GM19372 (cell line): ENCODE results near the gene TTC12.

Experiments used
- ATAC-seq: cut with Tn5 transposase; IDR thresholded peaks from one replicate; pipeline ENCODE4 v1.9.1; 2021; ENCODE audit warnings: mild to moderate bottlenecking, low read depth, moderate library complexity; ENCODE audit not compliant: unreplicated experiment

TTC12 gene

GRCh38 chr11:113398669-113399430 is 84.5 kb downstream of the TTC12 start:
- no peak for ATAC-seq

GRCh38 chr11:113400631-113401230 is 86.3 kb downstream of the TTC12 start:
- ATAC-seq, result no peak

GRCh38 chr11:113401718-113402117 is 87.3 kb downstream of the TTC12 start:
- no peak for ATAC-seq

DNA sequence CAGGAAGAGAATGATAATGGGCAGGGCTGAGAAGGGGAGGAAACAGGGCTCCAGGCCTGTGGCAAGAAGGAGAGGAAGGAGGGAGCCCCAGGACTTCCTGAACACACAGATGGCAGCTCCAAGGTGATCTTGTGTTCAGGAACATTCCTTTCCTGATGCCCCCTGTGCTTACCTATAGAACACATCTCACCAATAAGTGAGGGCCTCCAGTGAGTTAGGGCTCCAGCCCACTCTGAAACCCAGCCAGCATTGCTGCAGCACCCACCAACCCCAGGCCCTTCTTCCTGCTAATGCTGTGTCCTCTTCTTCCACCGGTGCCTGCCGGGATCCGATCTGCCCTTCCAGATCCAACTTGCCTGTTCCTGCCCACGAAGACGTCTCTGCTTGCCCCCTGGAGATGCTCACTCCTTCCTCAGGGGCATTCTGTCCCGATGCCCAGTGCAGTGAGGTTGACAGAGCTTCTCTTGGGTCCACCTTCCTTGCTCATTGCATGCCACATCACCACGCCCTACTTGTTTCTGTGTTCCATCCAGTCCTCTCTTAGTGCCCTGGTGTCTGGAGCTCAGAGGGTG is 90.6 kb downstream of the TTC12 start:
- no peak for ATAC-seq

DNA sequence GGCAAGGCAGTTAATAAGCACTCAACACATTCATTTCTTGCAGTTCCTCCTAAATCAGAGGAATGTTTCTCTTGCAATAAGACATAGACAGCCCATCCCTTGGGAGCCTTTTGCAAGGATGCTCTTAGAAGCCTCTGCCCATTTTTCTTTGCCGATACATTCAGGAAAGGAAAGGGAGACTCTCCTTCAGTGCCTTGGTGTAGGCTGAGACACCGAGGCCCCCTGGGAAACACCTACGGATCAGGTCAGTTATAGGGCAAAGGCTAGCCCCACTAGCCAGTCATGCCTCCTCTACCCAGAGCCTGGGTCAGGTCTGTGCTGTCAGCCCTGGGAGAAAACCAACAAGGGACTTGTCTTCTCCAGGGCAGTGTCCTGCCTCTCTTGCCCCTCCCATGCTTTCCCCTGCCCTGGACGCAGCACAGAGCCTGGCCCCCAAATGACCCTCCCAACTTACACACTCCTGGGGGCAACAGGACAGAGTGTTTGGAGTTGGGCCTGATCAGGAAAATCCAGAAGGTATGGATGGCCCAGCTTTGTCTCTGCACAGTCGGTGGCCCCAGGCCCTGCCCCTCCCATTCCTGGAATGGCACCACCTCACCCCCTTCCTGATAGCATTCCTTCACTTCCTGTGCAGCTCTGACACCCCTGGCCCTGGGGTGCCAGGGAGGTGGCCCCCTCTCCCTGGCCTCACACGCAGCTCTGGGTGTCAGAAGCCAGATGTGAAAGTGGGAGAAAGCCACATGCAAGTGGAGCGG is 91.5 kb downstream of the TTC12 start:
- ATAC-seq, result no peak

DNA sequence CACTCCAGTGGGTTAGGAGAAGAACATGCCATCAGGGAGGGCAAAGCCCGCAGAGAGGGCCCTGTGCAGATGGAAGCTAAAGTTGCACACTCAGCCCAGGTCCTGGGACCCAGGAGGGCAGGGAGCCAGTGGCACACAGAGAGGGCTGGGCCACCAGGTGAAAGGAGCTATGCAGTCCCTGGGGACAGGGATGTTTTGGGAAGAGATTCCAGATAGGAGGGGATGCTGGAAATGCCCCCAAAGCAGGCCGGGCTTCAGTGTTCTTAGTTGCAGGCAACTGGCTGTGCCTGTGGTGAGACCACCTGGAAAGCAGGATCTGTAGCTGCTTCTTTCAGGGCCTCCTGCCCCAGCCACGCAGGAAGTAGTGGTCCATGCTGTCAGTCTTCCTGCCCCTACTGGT is 92.8 kb downstream of the TTC12 start:
- ATAC-seq, result no peak

DNA sequence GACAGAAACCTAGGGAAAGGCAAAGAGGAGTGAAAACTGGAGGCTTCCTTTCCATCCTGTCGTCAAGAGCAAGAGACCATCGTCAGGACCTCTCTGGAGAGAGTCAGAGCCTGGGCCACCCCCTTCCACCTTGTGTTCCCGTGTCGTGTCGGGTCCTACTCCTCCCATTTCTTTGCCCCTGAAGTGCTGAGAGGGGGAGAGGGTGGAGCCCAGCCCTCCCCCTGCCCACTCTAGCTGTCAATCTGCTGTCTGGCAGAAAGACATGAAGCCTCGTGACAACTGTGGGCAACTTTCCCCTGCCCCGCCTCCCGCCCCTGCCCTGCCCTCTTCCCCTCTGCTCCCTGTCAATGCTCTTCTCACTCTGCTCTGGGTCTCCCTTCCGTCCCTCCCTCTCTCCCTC is 93.8 kb downstream of the TTC12 start:
- ATAC-seq, result no peak

DNA sequence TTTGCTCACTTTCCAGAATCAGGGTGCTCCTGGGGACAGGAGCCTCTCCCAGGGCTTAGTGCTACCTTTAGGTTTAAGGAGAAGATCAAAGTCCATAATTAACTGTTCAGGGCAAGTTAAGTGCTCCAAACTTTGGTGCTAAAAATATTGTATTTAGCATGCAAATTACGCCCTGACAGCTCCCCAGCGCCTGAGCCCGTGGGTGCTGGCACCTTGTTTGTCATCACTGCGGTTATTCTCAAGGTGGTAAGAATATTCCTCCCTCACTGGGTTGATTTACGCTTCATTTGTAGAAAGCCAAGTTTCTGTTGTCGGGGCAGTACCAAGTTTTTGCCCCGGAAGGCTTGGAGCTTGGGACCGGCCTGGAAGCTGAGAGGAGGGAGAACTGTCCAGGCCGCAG is 94.5 kb downstream of the TTC12 start:
- ATAC-seq, result no peak

DNA sequence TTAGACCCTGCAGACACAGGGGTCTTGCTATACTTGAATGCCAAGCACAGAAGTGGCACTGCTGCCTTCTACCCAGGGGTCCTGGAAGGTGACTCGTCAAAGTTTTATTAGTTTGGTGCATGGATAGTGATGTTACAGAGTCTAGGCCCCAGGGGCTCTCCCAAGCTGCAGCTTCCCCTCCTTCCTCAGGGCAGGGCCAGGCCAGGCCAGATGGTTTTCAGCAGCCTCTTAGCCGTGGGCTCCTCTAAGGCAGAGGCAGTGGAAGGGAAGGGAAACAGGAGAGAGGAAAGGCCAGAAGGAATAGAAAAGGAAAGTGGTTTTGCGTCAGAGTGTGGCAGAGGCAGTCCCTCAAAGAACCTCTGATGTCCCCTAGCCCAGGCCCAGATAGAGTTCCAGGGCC is 95.1 kb downstream of the TTC12 start:
- no peak for ATAC-seq

DNA sequence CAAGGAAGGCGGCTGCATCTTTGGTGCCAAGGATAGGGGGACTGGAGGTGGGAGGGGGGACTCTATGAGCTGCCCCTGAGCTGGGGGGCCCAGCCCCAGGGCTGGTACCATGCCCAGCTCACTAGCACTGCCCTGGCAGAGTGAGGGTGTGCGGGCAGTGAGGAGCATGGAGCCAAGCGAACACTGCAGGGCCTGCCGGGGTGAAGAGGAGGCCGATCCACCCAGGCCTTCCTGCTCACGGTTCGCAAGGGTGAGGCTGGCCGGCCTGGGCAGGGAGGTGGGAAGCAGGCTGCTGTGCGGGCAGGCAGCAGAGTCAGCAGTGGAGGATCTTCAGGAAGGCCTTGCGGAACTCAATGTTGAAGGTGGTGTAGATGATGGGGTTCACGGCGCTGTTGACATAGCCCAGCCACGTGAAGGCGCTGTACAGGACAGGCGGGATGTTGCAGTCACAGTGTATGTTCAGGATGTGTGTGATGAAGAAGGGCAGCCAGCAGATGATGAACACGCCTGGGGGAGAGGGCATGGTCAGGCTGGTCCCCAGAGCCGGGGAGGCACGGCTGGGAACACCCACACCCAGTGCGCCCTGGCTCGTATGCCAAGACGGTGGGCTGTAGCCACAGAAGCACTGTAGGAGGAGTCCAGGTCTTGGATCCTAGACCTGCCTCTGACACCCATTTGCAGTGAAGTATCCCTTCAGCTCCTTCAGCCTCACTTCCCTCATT is 96.2 kb downstream of the TTC12 start:
- no peak for ATAC-seq

DNA sequence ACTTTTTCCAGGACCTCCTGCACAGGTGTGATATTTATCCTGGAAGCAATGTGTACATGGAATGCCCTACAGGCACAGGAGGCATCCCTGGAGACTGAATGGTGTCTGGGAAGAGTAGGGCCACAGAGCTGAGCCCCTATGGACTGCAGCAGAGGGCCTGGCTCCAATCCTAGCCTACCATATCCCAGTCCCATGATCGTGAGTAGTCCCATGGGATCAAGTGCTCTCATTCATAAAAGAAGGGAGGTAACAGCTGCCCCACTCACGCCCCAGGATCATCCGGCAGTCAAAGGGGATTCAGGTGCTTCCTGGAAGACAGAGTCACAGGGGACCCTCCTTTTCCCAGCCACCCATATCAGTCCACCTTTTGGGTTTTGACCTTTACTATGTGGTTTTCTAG is 97.2 kb downstream of the TTC12 start:
- ATAC-seq, result no peak

DNA sequence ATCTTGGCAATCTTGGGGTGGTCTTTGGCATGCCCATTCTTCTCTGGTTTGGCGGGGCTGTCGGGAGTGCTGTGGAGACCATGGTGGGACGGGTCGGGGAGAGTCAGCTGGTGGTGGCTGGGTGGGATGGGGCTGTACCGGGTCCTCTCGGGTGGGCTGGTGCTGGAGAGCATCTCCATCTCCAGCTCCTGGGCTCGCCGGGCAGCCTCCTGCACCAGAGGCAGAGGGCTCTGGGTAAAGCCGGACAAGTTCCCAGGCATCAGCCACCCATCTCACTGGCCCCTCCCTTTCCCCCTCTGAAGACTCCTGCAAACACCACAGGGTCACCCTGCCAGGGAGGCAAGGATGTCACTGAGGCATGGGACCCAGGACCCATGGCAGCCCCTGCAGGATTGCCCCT is 98.3 kb downstream of the TTC12 start:
- ATAC-seq, result no peak

GRCh38 chr11:113415343-113415742 is 101.0 kb downstream of the TTC12 start:
- ATAC-seq, result no peak
